Hepatocyte (in vitro differentiated cells): ENCODE results near the gene ADGRE3. TPM values are rescaled to one million over a fixed set of nuclear protein-coding genes. Genes with fewer than 3 reads are reported as not detected.
"Not testable (repeated sequence)": the region's sequence is repeated elsewhere in the genome, so short reads cannot be mapped to it uniquely, and the experiment has no call there.

Experiments used
- DNase-seq: peaks from one replicate; pipeline ENCODE4 v3.0.0-alpha.2; 2016; ENCODE audit warnings: low spot score
- H2AFZ ChIP-seq: fragments of 200-600 bp; sonication (generic); 2 replicates; pipeline ENCODE4 v1.6.0; 2016; ENCODE audit warnings: antibody characterized with exemption, mild to moderate bottlenecking
- H3K27ac ChIP-seq: fragments of 200-600 bp; sonication (generic); 2 replicates; pipeline ENCODE4 v1.5.1; 2016; ENCODE audit warnings: mild to moderate bottlenecking
- H3K27me3 ChIP-seq: fragments of 200-600 bp; sonication (generic); 2 replicates; pipeline ENCODE4 v1.6.1; 2016
- H3K36me3 ChIP-seq: fragments of 200-600 bp; sonication (generic); replicated peaks from 2 replicates; pipeline ENCODE4 v1.5.1; 2016; ENCODE audit warnings: low read depth; ENCODE audit not compliant: insufficient read depth
- H3K4me1 ChIP-seq: fragments of 200-600 bp; sonication (generic); 2 replicates; pipeline ENCODE4 v1.5.1; 2016; ENCODE audit warnings: mild to moderate bottlenecking, moderate library complexity; ENCODE audit not compliant: insufficient read depth
- H3K4me2 ChIP-seq: fragments of 200-600 bp; sonication (generic); 2 replicates; pipeline ENCODE4 v1.6.0; 2016
- H3K4me3 ChIP-seq: fragments of 200-600 bp; sonication (generic); 2 replicates; pipeline ENCODE4 v1.5.1; 2016; ENCODE audit warnings: mild to moderate bottlenecking
- H3K79me2 ChIP-seq: fragments of 200-600 bp; sonication (generic); 2 replicates; pipeline ENCODE4 v1.6.0; 2017; ENCODE audit warnings: mild to moderate bottlenecking
- H3K9me2 ChIP-seq: fragments of 200-600 bp; sonication (generic); replicated peaks from 2 replicates; pipeline ENCODE4 v1.6.0; 2017; ENCODE audit warnings: mild to moderate bottlenecking; ENCODE audit not compliant: insufficient read depth
- H3K9me3 ChIP-seq: fragments of 200-600 bp; sonication (generic); 2 replicates; pipeline ENCODE4 v1.5.1; 2016; ENCODE audit warnings: low read depth, mild to moderate bottlenecking
- H4K20me1 ChIP-seq: fragments of 200-600 bp; sonication (generic); 2 replicates; pipeline ENCODE4 v1.6.0; 2016; ENCODE audit warnings: mild to moderate bottlenecking; ENCODE audit not compliant: insufficient read depth, poor library complexity, severe bottlenecking
- CTCF ChIP-seq: fragments of 200-600 bp; sonication (generic); IDR thresholded peaks from 2 replicates; pipeline ENCODE4 v1.5.1; 2016; ENCODE audit warnings: antibody characterized with exemption, mild to moderate bottlenecking; ENCODE audit not compliant: poor library complexity
- EZH2 ChIP-seq: fragments of 200-600 bp; sonication (generic); IDR thresholded peaks from 2 replicates; pipeline ENCODE4 v1.6.1; 2016; ENCODE audit warnings: antibody characterized with exemption, mild to moderate bottlenecking, borderline replicate concordance
- EZH2phosphoT487 ChIP-seq: fragments of 200-600 bp; sonication (generic); IDR thresholded peaks from one replicate; pipeline ENCODE4 v1.6.1; 2018; ENCODE audit warnings: antibody characterized with exemption, mild to moderate bottlenecking, low read depth, moderate library complexity; ENCODE audit not compliant: unreplicated experiment, severe bottlenecking
- WGBS: methylation state at CpG from one replicate; pipeline ENCODE4 v1.1.6; 2016; ENCODE audit warnings: low lambda C conversion rate; ENCODE audit errors: missing lambda C conversion rate; 5-methylcytosine and 5-hydroxymethylcytosine counted together
- polyA plus RNA-seq: library from polyadenylated mRNA; unstranded; fragments of >200 nt; fragmentation: Nextera tagmentation; extraction: Ambion mirVana; gene quantifications from 2 replicates; pipeline ENCODE4 v1.2.1, GENCODE V29; 2016
- total RNA-seq: library from RNA; depleted of rRNA; stranded (reverse); fragments of >200 nt; gene quantifications from 2 replicates; pipeline ENCODE4 v1.2.3, GENCODE V29; 2014

ADGRE3 gene
- total and polyA plus RNA-seq, 2 experiments from 2014 or later: not detected

- Histone ChIP-seq H3K4me2 (no peak overlapping the region), H3K9me3 (no peaks in the 10 kb centered on the region), H2AFZ (no peak overlapping the region), H3K4me3 (no peak overlapping the region), H4K20me1 (no peaks in the 10 kb centered on the region), H3K9me2 (no peaks in the 10 kb centered on the region), H3K27me3 (no peaks in the 10 kb centered on the region), H3K36me3 (no peaks in the 10 kb centered on the region), H3K79me2 (no peaks in the 10 kb centered on the region), H3K27ac (no peak overlapping the region), H3K4me1 (no peaks in the 10 kb centered on the region)
- no peak for DNase-seq
- WGBS: 79% methylated on average over 2 of the region's 2 CpGs
- TF ChIP-seq EZH2phosphoT487 (no peak), EZH2 (no peak), CTCF (no peak)
These were observed 70.7 kb downstream of the ADGRE3 start for GRCh38 chr19:14603990-14604387.

DNA sequence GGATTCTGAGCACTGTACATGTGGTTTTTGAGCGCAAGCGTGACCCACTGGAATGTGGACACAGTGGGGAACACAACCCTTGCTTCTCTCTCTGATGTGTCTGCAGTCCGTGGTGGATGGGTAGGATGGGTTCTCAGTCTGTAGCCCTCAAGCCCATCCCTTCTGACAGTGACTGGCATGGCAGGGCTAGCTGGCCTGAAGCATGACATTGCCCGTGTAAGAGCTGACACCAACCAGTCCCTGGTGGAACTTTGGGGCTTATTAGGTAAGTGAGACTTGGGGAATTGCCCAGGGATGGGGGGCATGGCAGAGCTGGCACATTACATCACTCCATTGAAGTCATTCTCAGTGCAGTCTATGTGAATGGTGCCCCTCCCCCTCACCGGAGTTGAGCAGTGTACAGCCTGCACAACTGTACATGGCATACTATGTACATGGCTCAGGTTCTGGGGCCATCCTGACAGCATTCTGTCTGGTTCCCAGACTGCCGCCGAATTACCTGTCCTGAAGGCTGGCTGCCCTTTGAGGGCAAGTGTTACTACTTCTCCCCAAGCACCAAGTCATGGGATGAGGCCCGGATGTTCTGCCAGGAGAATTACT is 75.0 kb downstream of the ADGRE3 start:
- 80% methylated on average over 8 of the region's 8 CpGs for WGBS
- H3K9me3 ChIP-seq: no peaks in the 10 kb centered on the region
- no peak for DNase-seq
- no peak overlapping the region for H3K27ac ChIP-seq
- H3K4me3 ChIP-seq: no peak overlapping the region
- no peaks in the 10 kb centered on the region for H3K79me2 ChIP-seq
- TF ChIP-seq CTCF (no peak), EZH2phosphoT487 (no peak), EZH2 (no peak)
- no peaks in the 10 kb centered on the region for H3K4me1 ChIP-seq
- H3K4me2 ChIP-seq: no peak overlapping the region
- H4K20me1 ChIP-seq: no peaks in the 10 kb centered on the region
- no peaks in the 10 kb centered on the region for H3K9me2 ChIP-seq
- no peaks in the 10 kb centered on the region for H3K36me3 ChIP-seq
- H3K27me3 ChIP-seq: no peaks in the 10 kb centered on the region
- no peak overlapping the region for H2AFZ ChIP-seq

- TF ChIP-seq CTCF (no peak), EZH2phosphoT487 (no peak), EZH2 (no peak)
- Histone ChIP-seq H3K9me3 (no peaks in the 10 kb centered on the region), H4K20me1 (no peaks in the 10 kb centered on the region), H3K4me3 (no peak overlapping the region), H3K27ac (no peak overlapping the region), H3K27me3 (no peaks in the 10 kb centered on the region), H3K4me2 (no peak overlapping the region), H3K4me1 (no peaks in the 10 kb centered on the region), H3K79me2 (no peaks in the 10 kb centered on the region), H3K36me3 (no peaks in the 10 kb centered on the region), H3K9me2 (no peaks in the 10 kb centered on the region), H2AFZ (no peak overlapping the region)
- 68% methylated on average over 3 of the region's 3 CpGs for WGBS
- no peak for DNase-seq
These were observed 79.1 kb downstream of the ADGRE3 start for GRCh38 chr19:14595558-14595957.

DNA sequence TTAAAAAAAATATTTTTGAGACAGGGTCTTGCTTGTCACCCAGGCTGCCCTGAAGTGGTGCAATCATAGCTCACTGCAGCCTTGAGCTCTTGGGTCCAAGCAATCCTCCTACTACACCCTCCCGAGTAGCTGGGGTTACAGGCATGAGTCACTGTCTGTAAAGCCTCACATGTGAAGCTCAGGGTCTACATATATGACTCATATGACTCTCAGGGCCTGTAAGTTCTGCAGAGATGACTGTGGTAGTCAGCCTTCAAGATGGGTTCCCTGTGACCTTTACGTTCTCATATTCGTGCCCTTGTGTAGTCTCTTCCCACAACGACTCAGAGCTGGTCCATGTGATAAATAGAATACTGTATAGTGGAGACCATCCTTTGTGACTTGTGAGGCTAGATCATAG is 85.2 kb downstream of the ADGRE3 start:
- H3K27ac ChIP-seq, H3K4me3 ChIP-seq, H3K9me2 ChIP-seq, H3K79me2 ChIP-seq, H2AFZ ChIP-seq, H3K36me3 ChIP-seq, DNase-seq, H3K4me2 ChIP-seq, H3K4me1 ChIP-seq, H4K20me1 ChIP-seq, H3K27me3 ChIP-seq, H3K9me3 ChIP-seq: not testable (repeated sequence)
- 64% methylated on average over 3 of the region's 4 CpGs for WGBS

DNA sequence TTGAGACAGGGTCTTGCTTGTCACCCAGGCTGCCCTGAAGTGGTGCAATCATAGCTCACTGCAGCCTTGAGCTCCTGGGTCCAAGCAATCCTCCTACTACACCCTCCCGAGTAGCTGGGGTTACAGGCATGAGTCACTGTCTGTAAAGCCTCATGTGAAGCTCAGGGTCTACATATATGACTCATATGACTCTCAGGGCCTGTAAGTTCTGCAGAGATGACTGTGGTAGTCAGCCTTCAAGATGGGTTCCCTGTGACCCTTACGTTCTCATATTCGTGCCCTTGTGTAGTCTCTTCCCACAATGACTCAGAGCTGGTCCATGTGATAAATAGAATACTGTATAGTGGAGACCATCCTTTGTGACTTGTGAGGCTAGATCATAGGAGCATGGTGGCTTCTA is 89.5 kb downstream of the ADGRE3 start:
- not testable (repeated sequence) for H4K20me1 ChIP-seq, H3K27ac ChIP-seq, H3K9me3 ChIP-seq, DNase-seq, H2AFZ ChIP-seq, H3K4me2 ChIP-seq, H3K4me3 ChIP-seq, H3K79me2 ChIP-seq, H3K27me3 ChIP-seq, H3K4me1 ChIP-seq, H3K36me3 ChIP-seq, H3K9me2 ChIP-seq
- WGBS: 61% methylated on average over 3 of the region's 3 CpGs

DNA sequence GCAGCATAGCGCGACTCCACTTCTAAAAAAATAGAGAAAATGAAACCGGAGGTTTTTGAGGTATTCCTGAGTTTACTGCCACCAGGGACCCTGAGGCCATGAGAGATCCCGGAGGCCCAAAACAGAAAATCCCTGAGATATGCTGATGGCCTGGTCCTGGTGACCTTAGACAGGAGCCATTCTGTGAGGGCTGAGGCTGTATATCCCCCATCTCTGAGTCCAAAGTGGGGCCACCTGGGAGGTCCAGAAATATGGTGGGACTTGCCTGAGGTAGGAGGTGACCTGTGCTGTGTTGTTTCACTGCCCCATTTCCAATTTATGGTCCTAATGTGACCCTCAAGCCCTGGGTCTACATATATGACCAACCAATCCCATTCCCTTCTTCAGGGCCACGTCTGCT is 90.3 kb downstream of the ADGRE3 start:
- not testable (repeated sequence) for DNase-seq, H3K79me2 ChIP-seq, H2AFZ ChIP-seq, H3K4me1 ChIP-seq, H3K9me3 ChIP-seq, H3K27ac ChIP-seq, H3K27me3 ChIP-seq, H3K9me2 ChIP-seq, H3K4me3 ChIP-seq, H4K20me1 ChIP-seq, H3K36me3 ChIP-seq, H3K4me2 ChIP-seq
- WGBS: 81% methylated on average over 4 of the region's 5 CpGs
